ENCODE results near the gene FMNL1.

Gene FMNL1

GRCh38 chr17:45284176-45285140 is 62.8 kb downstream of the FMNL1 start:
- DNase-seq: peak; percentile 38

DNA sequence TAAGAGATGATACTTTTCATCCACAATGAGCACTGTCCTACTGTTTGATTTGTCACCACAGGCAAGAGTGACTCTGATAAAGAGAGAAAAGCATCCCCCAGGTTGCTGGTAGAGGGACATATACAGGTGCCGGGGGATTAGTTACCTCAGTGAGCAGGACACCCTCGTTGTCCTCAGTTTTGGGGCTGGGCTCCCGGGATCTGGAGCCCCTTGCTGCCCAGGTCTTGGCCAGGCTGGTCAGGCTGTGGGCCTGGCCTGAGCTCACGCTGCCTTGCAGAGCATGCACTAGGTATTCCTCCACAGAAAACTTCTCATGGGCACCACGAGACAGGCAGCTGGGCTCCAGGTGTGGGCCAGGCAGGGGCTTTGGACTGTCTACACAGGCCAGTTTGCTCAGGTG is 64.6 kb downstream of the FMNL1 start:
- DNase-seq: no peak

GRCh38 chr17:45287526-45288500 is 66.1 kb downstream of the FMNL1 start:
- no peak for DNase-seq

GRCh38 chr17:45288825-45289224 is 67.1 kb downstream of the FMNL1 start:
- no peak for DNase-seq

DNA sequence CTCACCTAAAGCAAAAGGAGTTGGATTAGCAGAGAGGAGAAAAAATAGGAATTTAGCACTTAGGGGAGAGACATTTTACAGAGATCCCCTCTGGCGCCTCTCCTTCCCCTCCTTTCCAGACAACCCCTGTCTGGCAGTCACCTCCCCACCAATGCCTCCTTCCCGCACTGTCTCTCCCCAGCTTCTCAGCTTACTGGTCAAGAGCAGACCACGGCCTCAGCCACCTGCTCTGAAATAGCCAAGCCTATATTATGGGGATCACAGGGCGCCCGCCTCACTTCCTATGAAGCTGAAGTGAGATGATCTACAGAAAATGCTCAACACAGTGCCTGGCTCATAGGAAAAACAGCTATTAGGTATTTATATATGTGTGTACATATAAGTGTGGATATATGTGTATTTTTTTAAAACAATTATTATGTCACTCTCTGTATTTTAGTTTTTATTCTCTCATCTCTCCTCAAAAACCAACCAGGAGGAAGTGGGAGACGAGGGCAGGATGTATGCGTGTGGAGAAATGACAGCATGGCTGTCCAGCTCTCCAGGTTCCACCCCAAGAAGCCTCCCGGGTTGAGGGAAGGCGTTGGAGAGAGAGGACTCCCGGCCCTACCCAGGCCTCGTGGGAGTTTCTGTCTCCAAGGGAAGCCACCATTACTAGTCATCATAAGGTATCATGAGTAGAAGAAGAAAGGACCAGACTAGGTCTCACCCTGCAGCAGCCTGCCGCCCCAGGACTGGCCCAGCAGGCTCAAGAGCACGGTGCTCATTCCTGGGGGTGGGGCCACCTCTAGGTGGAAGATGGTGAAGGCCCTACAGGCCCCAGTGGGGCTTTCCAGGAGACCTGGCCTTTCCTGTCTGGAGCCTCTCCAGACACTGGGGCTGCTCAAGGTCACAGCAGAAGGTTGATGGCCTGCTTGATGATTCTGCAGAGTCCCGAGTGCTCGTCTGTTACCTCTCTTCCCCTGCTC is 67.9 kb downstream of the FMNL1 start:
- DNase-seq: no peak

DNA sequence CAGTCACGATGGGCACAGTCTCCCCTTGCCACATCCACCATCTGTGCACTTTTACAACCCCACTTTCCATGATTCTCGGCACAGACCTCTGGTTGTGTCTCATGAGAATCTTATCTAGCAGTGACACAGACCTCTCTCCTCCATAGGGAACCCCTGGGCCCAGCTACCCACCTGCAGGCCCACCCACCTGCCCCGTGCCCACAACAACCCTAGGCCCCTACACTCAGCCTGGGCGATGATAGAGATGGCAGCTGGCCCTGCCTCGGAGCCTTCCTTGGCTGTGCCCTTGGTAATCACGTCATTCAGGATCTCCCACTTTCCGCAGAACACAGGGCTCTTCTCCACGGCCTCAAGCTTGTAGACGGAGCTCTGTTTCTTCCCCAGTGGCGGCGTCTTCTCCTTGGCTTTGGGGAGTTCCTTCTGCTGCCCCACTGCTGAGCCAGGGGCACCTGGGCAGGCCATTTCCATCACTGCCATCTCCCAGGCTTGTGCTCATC is 68.6 kb downstream of the FMNL1 start:
- no peak for DNase-seq

GRCh38 chr17:45291171-45291805 is 69.6 kb downstream of the FMNL1 start:
- no peak for DNase-seq

- DNase-seq: no peak
Observed at GRCh38 chr17:45292696-45293412, 71.2 kb downstream of the FMNL1 start.

DNA sequence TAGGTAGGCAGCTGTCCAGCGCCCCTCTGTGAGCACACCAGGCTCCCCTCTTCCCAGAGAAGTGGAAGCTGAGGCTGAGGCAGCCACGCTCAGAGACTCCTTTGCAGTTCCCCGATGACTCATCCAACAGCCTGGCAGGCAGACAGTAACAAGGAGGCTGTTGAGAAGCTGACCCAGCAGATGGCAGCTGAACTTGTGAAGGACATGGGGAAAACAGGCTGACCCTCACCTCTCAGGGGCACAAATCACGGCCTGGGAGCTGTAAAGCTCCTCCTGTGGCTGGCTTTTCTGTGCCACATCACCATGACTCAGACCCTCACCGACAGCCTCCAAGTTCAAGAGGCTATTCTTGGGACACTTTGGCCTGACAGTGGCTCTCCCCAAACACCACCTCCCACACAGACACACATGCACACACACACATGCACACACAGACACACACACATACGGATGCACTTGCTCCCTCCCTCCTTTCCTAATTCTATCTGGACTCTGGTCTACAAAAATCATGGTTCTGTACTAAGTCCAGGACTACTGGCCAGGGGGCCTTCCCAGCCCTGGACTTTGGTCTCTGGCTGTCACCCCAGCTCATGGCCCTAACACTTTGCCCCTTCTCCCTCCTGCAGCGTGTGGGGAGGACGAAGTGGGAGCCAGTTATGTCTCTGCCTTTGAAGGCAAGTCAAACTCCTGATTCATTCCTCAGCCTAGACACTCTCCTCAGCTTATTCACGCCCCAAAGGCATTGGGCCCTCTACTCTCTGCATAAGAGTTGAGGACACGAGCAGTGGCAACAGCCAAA is 71.9 kb downstream of the FMNL1 start:
- no peak for DNase-seq

DNA sequence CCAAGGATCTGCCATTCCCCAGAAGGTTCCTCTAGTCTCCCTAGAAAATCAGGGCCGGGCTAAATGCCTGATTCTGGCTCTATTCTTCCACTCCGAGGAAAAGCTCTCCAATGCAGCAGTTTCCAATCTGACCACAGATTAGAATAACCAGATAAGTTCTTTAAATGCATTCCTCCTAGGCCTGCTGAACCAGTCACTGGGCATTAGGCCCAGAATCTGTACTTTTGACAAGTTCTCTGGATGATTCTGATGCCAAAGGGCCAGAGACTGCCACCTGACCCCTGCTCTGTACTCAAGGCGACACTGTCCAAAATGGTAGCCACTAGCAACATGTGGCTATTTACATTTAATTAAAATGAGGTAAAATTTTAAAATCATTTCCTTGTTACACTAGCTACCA is 72.8 kb downstream of the FMNL1 start:
- no peak for DNase-seq

DNA sequence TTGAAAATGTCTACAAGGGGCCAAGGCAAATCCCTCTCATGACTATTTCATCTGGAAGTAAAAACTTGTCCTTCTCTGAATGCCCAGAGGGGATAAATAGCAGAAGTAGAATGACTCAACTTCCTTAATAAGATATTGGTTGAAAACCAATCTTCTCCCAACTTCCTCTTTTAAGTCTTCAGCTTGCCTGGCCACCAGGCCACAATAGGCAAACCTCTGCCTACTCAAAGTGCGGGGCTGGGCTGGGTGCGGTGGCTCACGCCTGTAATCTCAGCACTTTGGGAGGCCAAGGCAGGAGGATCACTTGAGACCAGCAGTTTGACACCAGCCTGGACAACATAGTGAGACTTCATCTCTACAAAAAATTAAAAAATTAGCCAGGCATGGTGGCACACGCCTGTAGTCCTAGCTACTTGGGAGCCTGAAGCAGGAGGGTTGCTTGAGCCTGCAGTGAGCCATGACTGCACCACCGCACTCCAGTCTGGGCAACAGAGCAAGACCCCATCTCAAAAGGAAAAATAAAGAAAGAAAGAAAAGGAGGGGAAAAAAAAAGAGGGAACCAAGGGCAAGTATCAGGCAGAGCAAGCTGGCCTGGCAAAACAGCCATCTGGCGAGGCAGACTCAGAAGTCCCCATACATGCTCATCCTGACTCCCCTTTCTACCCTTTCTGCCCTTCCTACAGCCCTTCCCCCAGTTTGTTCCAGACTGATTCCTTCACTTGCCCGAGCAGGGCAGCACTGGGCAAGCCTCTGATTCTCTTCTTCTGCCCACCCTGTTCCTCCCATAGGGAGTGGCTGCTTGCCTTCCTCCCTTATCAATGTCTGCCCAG is 74.5 kb downstream of the FMNL1 start:
- DNase-seq: no peak

DNA sequence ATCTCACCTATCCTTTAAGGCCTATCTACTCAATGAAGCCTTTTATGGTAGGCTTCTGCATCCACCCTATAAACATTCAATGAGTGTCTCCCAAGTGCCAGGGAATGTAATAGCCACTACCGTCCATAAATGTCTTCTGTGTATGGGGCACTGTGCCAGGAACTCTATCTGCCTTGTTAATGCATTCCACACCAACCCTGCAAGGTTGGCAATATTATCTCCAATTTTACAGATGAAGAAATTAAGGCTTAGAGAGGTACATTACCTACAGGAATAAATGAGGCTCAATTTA is 75.1 kb downstream of the FMNL1 start:
- DNase-seq: no peak
